NB4 (cell line): Measurements from ENCODE around the gene ST3GAL5.

ENCODE experiments used
- CTCF ChIP-seq: IDR thresholded peaks from one replicate; pipeline ENCODE4 v1.5.1; 2012; ENCODE audit warnings: low read depth, low read length
- MYC ChIP-seq: IDR thresholded peaks from 2 replicates; pipeline ENCODE4 v1.6.1; 2011; ENCODE audit warnings: low read depth, low read length
- POLR2A ChIP-seq: IDR thresholded peaks from 2 replicates; pipeline ENCODE4 v1.6.1; 2011; ENCODE audit warnings: mild to moderate bottlenecking; ENCODE audit not compliant: insufficient read length; ENCODE audit errors: extremely low read depth

- no peak for TF ChIP-seq CTCF
- TF ChIP-seq POLR2A: no peak
- TF ChIP-seq MYC: peak; percentile 69
Measured at GRCh38 chr2:85887566-85888019, 1.2 kb downstream of the ST3GAL5 start.
